T47D (cell line): ENCODE data around the gene LAGE3.

Experiments used
- DNase-seq, 2 experiments: peaks; one replicate each; pipeline versions ENCODE4 v3.0.0 to v3.0.0-alpha.2; 2011 to 2012; ENCODE audit warnings: low read depth in 1 of 2, low spot score in 1 of 2
- JUND ChIP-seq: IDR thresholded peaks from 2 replicates; pipeline ENCODE4 v1.6.1; 2012; ENCODE audit warnings: low read depth
- in situ Hi-C: cut with HindIII; loops from 2 replicates; pipeline ENCODE4 v1.10.0; 2016; ENCODE audit warnings: low sequenced_read_pairs, low pct_unique_long_range_greater_than_20kb

LAGE3 gene

GRCh38 chrX:154481195-154481594 is 2.1 kb upstream of the LAGE3 start:
- in situ Hi-C loops = no loop called here
- TF ChIP-seq JUND = no peak
- no peak for DNase-seq

DNA sequence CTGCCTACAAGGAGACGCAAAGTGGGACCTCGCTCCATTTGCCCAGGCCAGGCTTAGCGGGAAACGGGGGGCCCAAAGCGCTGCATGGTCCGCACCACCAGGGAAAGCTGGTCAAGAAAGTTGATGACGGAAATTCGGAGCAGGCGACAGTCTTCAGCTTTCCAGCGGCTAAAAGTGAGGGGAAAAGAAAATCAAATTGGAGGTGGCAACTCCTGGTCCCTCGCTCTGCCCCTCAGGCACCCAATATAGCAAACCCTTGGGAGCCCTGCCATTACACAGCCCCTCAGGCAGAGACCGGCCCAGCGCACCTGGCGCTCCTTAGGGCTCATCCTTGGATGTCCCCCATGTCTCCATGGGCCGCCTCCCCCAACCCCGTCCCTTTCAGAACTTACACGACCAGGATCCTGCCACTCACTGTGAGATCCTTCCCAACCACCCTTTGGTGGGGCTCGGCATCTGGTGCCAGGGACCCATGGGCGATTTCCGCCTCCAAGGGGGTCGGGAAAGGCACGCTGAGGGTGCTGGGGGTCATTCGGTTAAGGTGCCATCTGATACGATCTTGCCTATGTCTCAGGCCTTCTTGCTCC is 1.1 kb downstream of the LAGE3 start:
- no peak for TF ChIP-seq JUND
- DNase-seq = no peak

DNA sequence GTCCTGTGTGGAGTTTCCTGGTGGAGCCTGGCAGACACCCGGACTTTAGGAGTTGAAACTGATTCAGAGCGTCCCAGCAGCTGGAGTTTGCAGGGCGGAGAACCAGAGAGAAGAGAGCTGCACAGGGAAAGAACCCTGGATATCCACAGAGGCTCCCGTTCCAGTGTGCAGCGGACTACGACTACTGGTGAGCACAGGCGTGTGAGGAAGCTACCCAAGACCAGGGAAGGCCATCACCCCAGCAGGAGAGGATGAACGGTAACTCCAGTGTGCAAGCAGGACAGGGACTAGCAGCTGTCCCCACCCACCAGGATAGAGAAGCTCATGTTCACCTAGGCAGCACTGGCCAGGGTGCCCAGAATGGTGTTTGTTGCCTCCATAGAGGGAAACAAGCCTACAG is 2.3 kb downstream of the LAGE3 start:
- in situ Hi-C loops = no loop called here
- DNase-seq = no peak
- TF ChIP-seq JUND = no peak

More for the DNA sequence above, 1.1 kb downstream of the LAGE3 start:
- in situ Hi-C loops = no loop called here

GRCh38 chrX:154473683-154474082 is 5.4 kb downstream of the LAGE3 start:
- in situ Hi-C loops = no loop called here
- no peak for TF ChIP-seq JUND
- peak in 1 of 2 experiments; percentile 49 for DNase-seq

GRCh38 chrX:154472685-154473632 is 6.1 kb downstream of the LAGE3 start:
- no peak for TF ChIP-seq JUND
- no peak for DNase-seq
- in situ Hi-C loops = no loop called here

DNA sequence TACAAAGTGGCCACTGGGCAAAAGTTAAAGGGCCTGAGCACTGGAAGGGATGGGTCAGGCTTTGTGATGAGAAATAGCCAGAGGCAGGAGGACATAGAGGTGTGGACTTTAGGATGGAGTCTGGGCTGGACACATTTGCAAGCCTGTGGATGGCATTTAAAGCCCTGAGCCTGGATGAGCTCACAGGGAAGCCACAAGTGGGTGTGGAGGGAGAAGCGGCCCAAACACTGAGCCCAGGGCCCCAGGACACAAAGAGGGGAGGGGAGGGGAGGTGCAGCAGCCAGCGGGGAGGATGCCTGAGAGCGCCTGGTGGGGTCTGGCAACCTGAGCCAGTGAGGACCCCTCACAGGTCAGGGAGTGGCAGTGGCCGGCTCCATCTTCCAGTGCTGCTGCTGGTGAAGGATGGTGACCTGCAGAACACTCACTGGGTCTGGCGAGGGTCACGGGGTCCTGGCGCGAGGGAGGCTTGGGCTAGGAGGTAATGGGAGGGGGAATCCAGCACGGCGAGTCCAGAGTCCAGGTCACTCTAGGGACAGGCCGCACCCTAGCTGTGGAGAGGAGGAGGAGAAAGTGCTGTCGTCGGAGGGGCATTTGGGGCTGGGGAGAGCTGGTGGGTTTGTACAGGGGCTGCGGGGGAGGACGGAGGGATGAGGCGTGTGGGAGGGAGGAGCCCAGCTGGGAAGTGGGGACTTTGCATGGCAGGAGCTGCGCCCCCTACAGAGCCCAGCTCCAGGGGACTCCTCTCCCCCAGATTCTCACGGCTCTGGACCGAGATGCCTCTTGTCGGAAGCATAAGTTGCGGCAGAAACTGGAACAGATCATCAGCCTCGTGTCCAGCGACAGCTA is 7.0 kb downstream of the LAGE3 start:
- in situ Hi-C loops = no loop called here
- no peak for TF ChIP-seq JUND

GRCh38 chrX:154470914-154471568 is 8.0 kb downstream of the LAGE3 start:
- no peak for DNase-seq
- in situ Hi-C loops = no loop called here
- TF ChIP-seq JUND = no peak

More for the DNA sequence above, 7.0 kb downstream of the LAGE3 start:
- no peak for DNase-seq

GRCh38 chrX:154470434-154470833 is 8.6 kb downstream of the LAGE3 start:
- in situ Hi-C loops = no loop called here
- TF ChIP-seq JUND = no peak
- DNase-seq = no peak

GRCh38 chrX:154469880-154470279 is 9.2 kb downstream of the LAGE3 start:
- in situ Hi-C loops = no loop called here
- TF ChIP-seq JUND = no peak
- no peak for DNase-seq

DNA sequence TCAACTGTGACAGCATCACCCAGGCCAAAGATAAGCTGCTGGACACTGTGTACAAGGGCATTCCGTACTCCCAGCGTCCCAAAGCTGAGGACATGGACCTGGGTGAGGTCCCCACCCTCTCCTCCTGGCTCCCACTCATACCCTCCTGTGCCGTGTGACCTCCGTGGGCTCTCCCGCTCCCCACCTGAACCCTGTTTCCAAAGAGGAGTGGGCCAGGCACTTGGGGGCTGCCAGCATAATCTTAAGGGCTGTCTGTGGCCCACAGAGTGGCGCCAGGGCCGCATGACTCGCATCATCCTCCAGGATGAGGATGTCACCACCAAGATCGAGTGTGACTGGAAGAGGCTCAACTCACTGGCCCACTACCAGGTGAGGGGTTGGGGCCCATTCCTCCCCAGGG is 10.0 kb downstream of the LAGE3 start:
- DNase-seq = no peak
- no peak for TF ChIP-seq JUND
- in situ Hi-C loops = no loop called here

DNA sequence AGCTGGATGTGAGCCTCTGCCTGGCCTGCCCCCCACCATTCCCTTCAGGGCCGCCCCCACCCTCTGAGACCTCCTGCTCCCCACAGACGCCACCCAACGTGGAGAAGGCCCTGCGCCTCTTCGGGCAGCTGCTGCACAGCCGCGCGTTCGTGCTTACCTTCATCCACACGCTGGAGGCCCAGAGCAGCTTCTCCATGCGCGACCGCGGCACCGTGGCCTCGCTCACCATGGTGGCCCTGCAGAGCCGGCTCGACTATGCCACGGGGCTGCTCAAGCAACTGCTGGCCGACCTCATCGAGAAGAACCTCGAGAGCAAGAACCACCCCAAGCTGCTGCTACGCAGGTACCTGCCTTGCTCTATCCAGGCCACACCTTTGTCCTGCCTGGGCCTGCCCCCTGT is 10.9 kb downstream of the LAGE3 start:
- no peak for TF ChIP-seq JUND

GRCh38 chrX:154467556-154467955 is 11.5 kb downstream of the LAGE3 start:
- TF ChIP-seq JUND = no peak
- DNase-seq = no peak
- in situ Hi-C loops = no loop called here

More for the DNA sequence above, 10.9 kb downstream of the LAGE3 start:
- no peak for DNase-seq
- in situ Hi-C loops = no loop called here
